Ascending aorta (tissue), 2 donors: ENCODE measurements around the gene YAP1. TPM values are rescaled to one million over a fixed set of nuclear protein-coding genes. Genes with fewer than 3 reads are reported as not detected.

Experiments used
- DNase-seq, 2 donors: peaks; one replicate each; pipeline ENCODE4 v3.0.0-alpha.2; 2019; ENCODE audit warnings: low spot score in 2 of 2
- H3K27ac ChIP-seq, 2 donors: fragments of 200-600 bp; sonication (generic); one replicate each; pipeline ENCODE4 v1.5.1; 2016 to 2017; ENCODE audit warnings: mild to moderate bottlenecking in 1 of 2
- H3K27me3 ChIP-seq: fragments of 200-600 bp; sonication (generic); one replicate; pipeline ENCODE4 v1.5.1; 2017
- H3K36me3 ChIP-seq, 2 donors: fragments of 200-600 bp; sonication (generic); one replicate each; pipeline ENCODE4 v1.5.1; 2016
- H3K4me1 ChIP-seq, 2 donors: fragments of 200-600 bp; sonication (generic); one replicate each; pipeline ENCODE4 v1.5.1; 2016 to 2017; ENCODE audit warnings: mild to moderate bottlenecking in 1 of 2
- H3K4me3 ChIP-seq, 2 donors: fragments of 200-600 bp; sonication (generic); one replicate each; pipeline ENCODE4 v1.5.1; 2016 to 2017; ENCODE audit warnings: mild to moderate bottlenecking in 1 of 2
- H3K9me3 ChIP-seq, 2 donors: fragments of 200-600 bp; sonication (generic); one replicate each; pipeline ENCODE4 v1.5.1; 2016
- CTCF ChIP-seq, 3 experiments: fragments of 200-600 bp in 2 of 3; fragments of 450-650 bp in 1 of 3; sonication (generic) in 2 of 3; IDR thresholded peaks; one replicate each; pipeline ENCODE4 v1.5.1; 2016 to 2019; ENCODE audit warnings: antibody characterized with exemption in 3 of 3, mild to moderate bottlenecking in 1 of 3, moderate library complexity in 1 of 3
- intact Hi-C: fragments of 100-400 bp; cut with DNase I; formaldehyde crosslinking; loops from one replicate; pipeline ENCODE4 v1.15.1; 2023
- total RNA-seq: library from RNA; depleted of rRNA; stranded (reverse); fragments of >200 nt; gene quantifications from one replicate; pipeline ENCODE4 v1.1.0, GENCODE V29; 2016

Gene YAP1
- total RNA-seq, 1 donor from 2014 or later, result 516 TPM

- Histone ChIP-seq H3K27me3 (no peaks in the 10 kb centered on the region), H3K36me3 (no peaks in the 10 kb centered on the region), H3K9me3 (no peaks in the 10 kb centered on the region), H3K4me3 (no peak overlapping the region), H3K27ac (no peak overlapping the region), H3K4me1 (no peaks in the 10 kb centered on the region)
- no peak for DNase-seq
- intact Hi-C loops, result no loop called here
- no peak for TF ChIP-seq CTCF (IDR thresholded peaks at IDR 0.05)
These were observed 13.1 kb upstream of the YAP1 start for GRCh38 chr11:102097186-102097585.

- Histone ChIP-seq H3K9me3 (no peaks in the 10 kb centered on the region), H3K27me3 (no peaks in the 10 kb centered on the region), H3K27ac (no peak overlapping the region), H3K36me3 (no peaks in the 10 kb centered on the region), H3K4me3 (no peak overlapping the region), H3K4me1 (no peaks in the 10 kb centered on the region)
- DNase-seq, result no peak
- intact Hi-C loops, result loop anchor here (10.0 kb wide), 1 partner anchor 235 kb away; no protein-coding TSS in a partner anchor
- TF ChIP-seq CTCF (IDR thresholded peaks at IDR 0.05), result no peak
These were observed 10.5 kb upstream of the YAP1 start for GRCh38 chr11:102099755-102100154.

- no peaks in the 10 kb centered on the region for H3K9me3 ChIP-seq
- peak overlapping the region; percentile 89 for H3K4me3 ChIP-seq
- intact Hi-C loops, result loop anchor here (2.0 to 10.0 kb wide), 2 partner anchors 178 to 244 kb away; no protein-coding TSS in a partner anchor
- no peaks in the 10 kb centered on the region for H3K27me3 ChIP-seq
- TF ChIP-seq CTCF (IDR thresholded peaks at IDR 0.05), result no peak
- peaks cover 0 to 6% of the 10 kb centered on the region in 2 donors for H3K4me1 ChIP-seq
- DNase-seq, result no peak
- peak overlapping the region; percentile 99 to 100 for H3K27ac ChIP-seq
- no peaks in the 10 kb centered on the region for H3K36me3 ChIP-seq
These were observed 1.4 kb upstream of the YAP1 start for GRCh38 chr11:102108734-102109440.

GRCh38 chr11:102110761-102111010 lies 439 bp downstream of the YAP1 start:
- Histone ChIP-seq H3K4me3 (peak overlapping the region; percentile 89), H3K27ac (peak overlapping the region; percentile 99 to 100), H3K9me3 (no peaks in the 10 kb centered on the region), H3K27me3 (no peaks in the 10 kb centered on the region), H3K4me1 (peaks cover 0 to 14% of the 10 kb centered on the region in 2 donors), H3K36me3 (peaks cover 0 to 13% of the 10 kb centered on the region in 2 donors)
- intact Hi-C loops, result loop anchor here (1.0 to 5.0 kb wide), 7 partner anchors 47 to 237 kb away; partner anchors contain the start of genes BIRC2, CEP126 and CFAP300
- no peak for TF ChIP-seq CTCF (IDR thresholded peaks at IDR 0.05)
- peak in 1 of 2 donors; percentile 65 for DNase-seq

GRCh38 chr11:102111011-102111786 lies 952 bp downstream of the YAP1 start:
- no peaks in the 10 kb centered on the region for H3K9me3 ChIP-seq
- H3K27me3 ChIP-seq, result no peaks in the 10 kb centered on the region
- peak in 1 of 3 experiments; percentile 23 for TF ChIP-seq CTCF (IDR thresholded peaks at IDR 0.05)
- peaks cover 0 to 13% of the 10 kb centered on the region in 2 donors for H3K36me3 ChIP-seq
- H3K4me3 ChIP-seq, result peak overlapping the region; percentile 89
- peaks cover 0 to 17% of the 10 kb centered on the region in 2 donors for H3K4me1 ChIP-seq
- peak in 1 of 2 donors; percentile 86 for DNase-seq
- H3K27ac ChIP-seq, result peak overlapping the region; percentile 99 to 100
- intact Hi-C loops, result loop anchor here (2.0 to 5.0 kb wide), 6 partner anchors 46 to 236 kb away; partner anchors contain the start of genes BIRC2, CEP126 and CFAP300
